ENCODE data around the gene PLEKHG3.

DNA sequence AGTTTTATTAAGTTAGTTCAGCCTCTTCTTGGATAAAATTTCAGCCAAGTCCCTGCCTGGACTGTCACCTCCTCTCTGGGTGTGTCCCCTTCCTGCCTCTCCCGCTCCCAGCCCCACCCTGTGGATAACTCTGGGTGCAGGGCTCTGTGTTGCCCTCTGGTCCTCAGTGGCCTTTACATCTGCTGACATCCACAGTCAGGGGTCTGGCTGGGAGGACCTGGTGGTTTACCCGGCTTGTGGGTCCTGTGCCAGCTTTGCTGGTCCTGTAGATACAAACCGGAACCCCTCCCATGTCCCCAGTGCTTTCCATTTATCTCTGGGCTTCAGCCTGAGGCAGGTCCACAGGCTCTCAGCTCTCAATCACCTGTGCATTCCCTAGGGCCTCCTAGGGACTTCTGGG, 28.9 kb upstream of the PLEKHG3 start:
- no peak for TF ChIP-seq POLR2A (IDR thresholded peaks at IDR 0.05; ENCODE audit: low read depth, low read length)
- no peak for TF ChIP-seq POLR2AphosphoS5 (IDR thresholded peaks at IDR 0.05; ENCODE audit: low read depth, low read length)
- TF ChIP-seq SPI1 (IDR thresholded peaks at IDR 0.05; ENCODE audit: low read depth, low read length) = no peak
- no peak for TF ChIP-seq PAX5 (IDR thresholded peaks at IDR 0.05; ENCODE audit: insufficient read depth, low read length, severe bottlenecking)

Data from GM12891 (cell line).